T-helper 17 cell (primary cell): Measurements from ENCODE around the gene MEIKIN. TPM values are rescaled to one million over a fixed set of nuclear protein-coding genes. Genes with fewer than 3 reads are reported as not detected.

Experiments
- ATAC-seq: fragments of 150-1000 bp; cut with Tn5 transposase; 2 replicates; pipeline ENCODE4 v1.10.0; 2021; ENCODE audit warnings: mild to moderate bottlenecking, moderate library complexity
- DNase-seq, 3 donors: peaks; one replicate each; pipeline versions ENCODE4 v3.0.0 to v3.0.0-alpha.2; 2020 to 2021
- H3K9me3 ChIP-seq: one replicate; pipeline ENCODE4 v1.7.0; 2013; ENCODE audit warnings: low read length, mild to moderate bottlenecking; ENCODE audit not compliant: control insufficient read depth, poor library complexity, severe bottlenecking
- H3K27ac Mint-ChIP-seq: one replicate; pipeline ENCODE4 v1.8.0; 2022; ENCODE audit warnings: mild to moderate bottlenecking, moderate library complexity, mixed read lengths
- H3K27me3 Mint-ChIP-seq: one replicate; pipeline ENCODE4 v1.8.0; 2022; ENCODE audit warnings: mixed read lengths
- H3K36me3 Mint-ChIP-seq: one replicate; pipeline ENCODE4 v1.8.0; 2022; ENCODE audit warnings: low read depth, mixed read lengths
- H3K4me1 Mint-ChIP-seq: one replicate; pipeline ENCODE4 v1.8.0; 2022; ENCODE audit warnings: mild to moderate bottlenecking, mixed read lengths
- H3K4me3 Mint-ChIP-seq: one replicate; pipeline ENCODE4 v1.8.0; 2022; ENCODE audit warnings: mild to moderate bottlenecking, moderate library complexity, mixed read lengths
- total RNA-seq, 4 donors: library from RNA in 2 of 4; stranded (reverse) in 2 of 4; gene quantifications; one replicate each; pipeline ENCODE4 v1.2.3 and lab custom pipeline; 2022 to 2026

MEIKIN gene
- 1 to 10 TPM in 1 of 2 donors, under 1 TPM in 1; 0.77 to 1.5 TPM for total RNA-seq
- 0 to 0.08 reads per million in 2 donors for total RNA-seq (lab: John Stamatoyannopoulos, UW)

- Mint-ChIP-seq H3K27me3 (no peaks in the 10 kb centered on the region), H3K27ac (no peak within 1 kb of the TSS), H3K4me3 (no peak within 1 kb of the TSS), H3K36me3 (peaks cover 3% of the 10 kb centered on the region), H3K4me1 (no peaks in the 10 kb centered on the region)
- DNase-seq (no peak), ATAC-seq (no peak)
- H3K9me3 ChIP-seq = no peaks in the 10 kb centered on the region
Observed at GRCh38 chr5:131945551-131946168, at the start of gene MEIKIN. Gene MEIKIN (minus strand): TSS chr5:131945663. CDS start chr5:131945505, 158 bp downstream.

DNA sequence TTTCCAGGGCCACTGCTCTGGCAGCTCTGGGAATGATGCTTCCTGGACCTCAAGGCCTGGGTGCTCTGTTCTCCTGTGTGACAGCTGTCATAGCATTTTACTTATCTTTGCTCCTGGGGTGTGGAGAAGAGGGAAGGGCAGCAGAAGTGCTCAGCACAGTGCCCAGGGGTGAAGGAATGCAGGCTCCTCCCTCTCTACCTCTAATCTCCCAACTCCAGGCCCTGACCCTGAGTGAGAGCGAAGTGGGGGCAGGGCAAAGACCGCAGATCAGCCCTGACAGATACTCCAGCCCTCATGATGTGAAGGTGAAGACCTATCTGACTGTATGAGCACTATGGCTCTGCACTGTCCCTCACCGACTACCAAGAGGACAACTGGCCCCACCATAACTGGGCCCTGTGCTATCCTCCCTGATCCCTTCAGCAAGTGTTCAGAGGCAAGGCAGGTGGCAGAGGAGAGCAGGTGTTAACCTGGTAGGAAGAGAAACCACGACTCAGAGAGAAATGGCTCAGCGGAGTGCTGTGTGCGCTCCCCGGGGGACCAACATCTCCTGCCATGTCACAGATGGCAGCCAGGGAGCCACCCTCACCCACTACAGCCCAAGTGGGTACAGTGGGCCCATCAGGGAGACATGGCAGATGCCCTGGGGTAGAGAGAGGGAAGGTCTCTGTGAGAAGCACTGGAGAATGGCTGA, 49.2 kb upstream of the MEIKIN start:
- Mint-ChIP-seq H3K27ac (no peak overlapping the region), H3K4me3 (no peak overlapping the region), H3K36me3 (peaks cover 6% of the 10 kb centered on the region), H3K27me3 (peaks cover 6% of the 10 kb centered on the region), H3K4me1 (peaks cover 33% of the 10 kb centered on the region)
- ATAC-seq = no peak
- no peaks in the 10 kb centered on the region for H3K9me3 ChIP-seq
- no peak for DNase-seq

DNA sequence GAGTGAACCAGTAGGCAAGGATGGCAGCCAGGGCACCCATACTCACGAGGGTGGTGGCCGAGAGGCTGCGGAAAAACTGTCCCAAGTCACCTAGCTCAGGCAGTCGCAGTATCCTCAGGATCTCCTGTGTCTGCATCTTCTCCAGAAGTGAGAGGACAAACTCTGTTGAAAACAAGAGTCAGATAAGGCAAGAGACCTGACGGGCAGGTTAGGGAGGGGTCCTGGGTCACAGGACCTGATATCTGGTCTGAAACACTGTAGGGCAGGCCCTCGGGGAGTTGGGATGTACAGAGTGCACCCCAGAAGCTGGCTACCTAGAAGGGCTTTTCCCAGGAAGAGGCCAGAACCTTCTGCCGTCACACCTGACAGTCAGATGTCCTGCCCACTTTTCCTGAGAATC, 48.6 kb upstream of the MEIKIN start:
- H3K4me3 Mint-ChIP-seq = no peak overlapping the region
- DNase-seq (no peak), ATAC-seq (no peak)
- peaks cover 33% of the 10 kb centered on the region for H3K4me1 Mint-ChIP-seq
- H3K27ac Mint-ChIP-seq = no peak overlapping the region
- peaks cover 6% of the 10 kb centered on the region for H3K27me3 Mint-ChIP-seq
- peaks cover 6% of the 10 kb centered on the region for H3K36me3 Mint-ChIP-seq
- H3K9me3 ChIP-seq = no peaks in the 10 kb centered on the region

DNA sequence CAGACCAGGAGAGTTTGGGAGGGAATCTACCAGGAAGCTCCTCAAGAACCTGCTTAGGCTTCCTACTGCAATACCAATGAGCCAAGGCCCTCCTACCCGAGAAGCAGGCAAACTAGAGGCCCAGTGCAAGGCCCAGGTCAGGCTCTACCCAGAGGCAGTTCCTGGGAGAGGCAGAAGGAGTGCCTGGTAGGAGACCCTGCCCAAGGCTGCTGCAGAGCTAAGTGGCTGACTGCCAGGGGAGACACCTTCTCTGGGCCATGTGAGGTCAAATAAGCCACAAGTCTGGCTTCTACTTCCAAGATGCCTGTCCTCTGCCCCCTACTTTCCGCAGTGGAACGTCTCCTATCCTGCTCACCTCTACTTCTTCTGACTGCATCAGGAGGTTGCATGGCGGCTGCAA, 48.2 kb upstream of the MEIKIN start:
- Mint-ChIP-seq H3K4me3 (no peak overlapping the region), H3K36me3 (peaks cover 6% of the 10 kb centered on the region), H3K4me1 (peaks cover 31% of the 10 kb centered on the region), H3K27me3 (peaks cover 6% of the 10 kb centered on the region), H3K27ac (no peak overlapping the region)
- no peak for DNase-seq
- H3K9me3 ChIP-seq = no peaks in the 10 kb centered on the region
- ATAC-seq = no peak

GRCh38 chr5:131992370-131992769, 46.9 kb upstream of the MEIKIN start:
- ATAC-seq (no peak), DNase-seq (no peak)
- Mint-ChIP-seq H3K4me3 (no peak overlapping the region), H3K4me1 (peaks cover 20% of the 10 kb centered on the region), H3K36me3 (peaks cover 5% of the 10 kb centered on the region), H3K27me3 (peaks cover 6% of the 10 kb centered on the region), H3K27ac (no peak overlapping the region)
- no peaks in the 10 kb centered on the region for H3K9me3 ChIP-seq

- H3K9me3 ChIP-seq = no peaks in the 10 kb centered on the region
- H3K4me1 Mint-ChIP-seq = peaks cover 24% of the 10 kb centered on the region
- DNase-seq = no peak
Observed at GRCh38 chr5:131991593-131992324, 46.3 kb upstream of the MEIKIN start.

GRCh38 chr5:131990716-131991115, 45.3 kb upstream of the MEIKIN start:
- ATAC-seq = no peak
- H3K27me3 Mint-ChIP-seq = peaks cover 6% of the 10 kb centered on the region
- no peak overlapping the region for H3K27ac Mint-ChIP-seq
- peaks cover 23% of the 10 kb centered on the region for H3K4me1 Mint-ChIP-seq
- DNase-seq = no peak
- peaks cover 7% of the 10 kb centered on the region for H3K36me3 Mint-ChIP-seq
- H3K9me3 ChIP-seq = no peaks in the 10 kb centered on the region
- H3K4me3 Mint-ChIP-seq = no peak overlapping the region

More at GRCh38 chr5:131991593-131992324, 46.3 kb upstream of the MEIKIN start:
- Mint-ChIP-seq H3K36me3 (peaks cover 5% of the 10 kb centered on the region), H3K27me3 (peaks cover 6% of the 10 kb centered on the region), H3K27ac (no peak overlapping the region), H3K4me3 (no peak overlapping the region)
- no peak for ATAC-seq

DNA sequence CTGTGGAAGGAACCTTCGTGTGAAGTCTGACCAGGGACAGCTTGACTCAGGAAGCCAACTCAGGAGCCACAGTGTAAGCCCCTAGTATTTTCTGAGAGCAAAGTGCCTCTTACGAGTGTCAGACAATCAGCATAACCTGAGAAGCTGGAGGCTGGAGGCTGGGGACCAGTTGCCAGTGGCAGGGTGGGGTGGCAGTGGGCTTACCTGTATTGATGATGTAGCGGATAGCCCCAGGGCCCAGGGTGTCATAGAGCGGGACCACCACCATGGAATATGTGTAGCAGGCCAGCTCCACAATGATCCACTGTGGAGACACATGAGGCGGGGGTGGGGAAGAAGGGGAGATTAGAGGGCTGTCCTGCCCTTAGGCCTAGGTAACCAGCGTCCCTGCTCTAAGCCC, 43.1 kb upstream of the MEIKIN start:
- ATAC-seq (no peak), DNase-seq (no peak)
- Mint-ChIP-seq H3K27ac (no peak overlapping the region), H3K4me3 (no peak overlapping the region), H3K27me3 (peaks cover 6% of the 10 kb centered on the region), H3K4me1 (peaks cover 28% of the 10 kb centered on the region), H3K36me3 (peaks cover 6% of the 10 kb centered on the region)
- H3K9me3 ChIP-seq = no peaks in the 10 kb centered on the region

DNA sequence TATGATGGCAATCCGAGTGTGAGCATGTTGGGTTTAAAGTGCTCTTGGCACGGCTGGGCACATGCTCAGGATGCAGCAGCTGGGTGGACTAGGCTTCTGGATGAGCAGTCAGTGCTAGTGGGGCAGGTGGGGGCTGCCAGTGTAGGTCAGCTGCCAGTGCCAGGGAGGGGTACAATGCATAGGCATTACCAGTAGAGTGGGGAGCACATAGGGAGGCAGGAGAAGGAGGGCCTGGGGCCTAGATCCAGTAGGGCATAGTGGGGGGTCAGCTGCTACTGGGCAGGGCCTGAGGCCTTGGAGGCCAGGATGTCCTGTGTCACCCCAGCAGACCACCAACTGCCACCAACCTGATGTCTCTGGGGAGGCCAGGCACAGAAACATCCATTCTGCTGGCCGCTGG, 41.8 kb upstream of the MEIKIN start:
- ATAC-seq (no peak), DNase-seq (no peak)
- peak overlapping the region; percentile 6 for H3K27ac Mint-ChIP-seq
- H3K9me3 ChIP-seq = no peaks in the 10 kb centered on the region
- no peaks in the 10 kb centered on the region for H3K27me3 Mint-ChIP-seq
- H3K4me3 Mint-ChIP-seq = no peak overlapping the region
- H3K4me1 Mint-ChIP-seq = peaks cover 26% of the 10 kb centered on the region
- H3K36me3 Mint-ChIP-seq = peaks cover 3% of the 10 kb centered on the region

GRCh38 chr5:131986161-131986912, 40.9 kb upstream of the MEIKIN start:
- no peak for ATAC-seq
- Mint-ChIP-seq H3K4me1 (peaks cover 23% of the 10 kb centered on the region), H3K36me3 (peaks cover 3% of the 10 kb centered on the region), H3K27ac (peak overlapping the region; percentile 6), H3K27me3 (no peaks in the 10 kb centered on the region), H3K4me3 (no peak overlapping the region)
- H3K9me3 ChIP-seq = no peaks in the 10 kb centered on the region
- no peak for DNase-seq

- ATAC-seq = no peak
- DNase-seq = no peak
- peak overlapping the region; percentile 45 for H3K27ac Mint-ChIP-seq
- H3K36me3 Mint-ChIP-seq = peaks cover 3% of the 10 kb centered on the region
- H3K4me3 Mint-ChIP-seq = no peak overlapping the region
- H3K27me3 Mint-ChIP-seq = no peaks in the 10 kb centered on the region
- peaks cover 23% of the 10 kb centered on the region for H3K4me1 Mint-ChIP-seq
- no peaks in the 10 kb centered on the region for H3K9me3 ChIP-seq
Observed at GRCh38 chr5:131984956-131985665, 39.6 kb upstream of the MEIKIN start.

- ATAC-seq (no peak), DNase-seq (no peak)
- Mint-ChIP-seq H3K4me3 (no peak overlapping the region), H3K27ac (peak overlapping the region; percentile 57), H3K27me3 (no peaks in the 10 kb centered on the region), H3K4me1 (peaks cover 23% of the 10 kb centered on the region), H3K36me3 (peaks cover 3% of the 10 kb centered on the region)
- H3K9me3 ChIP-seq = no peaks in the 10 kb centered on the region
Observed at GRCh38 chr5:131983244-131983771, 37.8 kb upstream of the MEIKIN start.
